Activated naive CD8-positive, alpha-beta T cell treated with anti-CD3 and anti-CD28 coated beads, Interleukin-2, amount 10 ng/mL, durations not matched to agents 7 days and 5 days (primary cell): ENCODE data around the gene GTPBP4. TPM values are rescaled to one million over a fixed set of nuclear protein-coding genes. Genes with fewer than 3 reads are reported as not detected.
A peak's percentile ranks its signal among the peaks of the same experiment; 100 is the strongest.

Experiments used
- ATAC-seq: fragments of 150-1000 bp; cut with Tn5 transposase; one replicate; pipeline ENCODE4 v1.10.0; 2021; ENCODE audit warnings: low read depth, moderate library complexity
- POLR2A ChIA-PET: fragments of 350-600 bp; sonication (Branson Sonifier 250); formaldehyde crosslinking; loops from one replicate; lab custom pipeline; 2021; ENCODE audit warnings: antibody characterized with exemption; lab: Charles Lee
- DNase-seq: peaks from one replicate; pipeline ENCODE4 v3.0.0; 2021
- H3K27ac Mint-ChIP-seq: one replicate; pipeline ENCODE4 v1.8.0; 2022; ENCODE audit warnings: mild to moderate bottlenecking, mixed read lengths
- H3K27me3 Mint-ChIP-seq: one replicate; pipeline ENCODE4 v1.8.0; 2022; ENCODE audit warnings: mild to moderate bottlenecking, moderate library complexity, mixed read lengths
- H3K36me3 Mint-ChIP-seq: one replicate; pipeline ENCODE4 v1.8.0; 2021; ENCODE audit warnings: mild to moderate bottlenecking, mixed read lengths
- H3K4me1 Mint-ChIP-seq: one replicate; pipeline ENCODE4 v1.8.0; 2021; ENCODE audit warnings: mixed read lengths
- H3K4me3 Mint-ChIP-seq: one replicate; pipeline ENCODE4 v1.8.0; 2022; ENCODE audit warnings: mild to moderate bottlenecking, moderate library complexity, mixed read lengths
- H3K9me3 Mint-ChIP-seq: one replicate; pipeline ENCODE4 v1.8.0; 2021; ENCODE audit warnings: mixed read lengths
- total RNA-seq, 2 experiments: library from RNA; stranded (reverse); gene quantifications; one replicate each; pipeline ENCODE4 v1.2.3, GENCODE V29; 2021

The GTPBP4 gene
- total RNA-seq, 2 experiments from 2014 or later: 58.6 to 61.1 TPM

DNA sequence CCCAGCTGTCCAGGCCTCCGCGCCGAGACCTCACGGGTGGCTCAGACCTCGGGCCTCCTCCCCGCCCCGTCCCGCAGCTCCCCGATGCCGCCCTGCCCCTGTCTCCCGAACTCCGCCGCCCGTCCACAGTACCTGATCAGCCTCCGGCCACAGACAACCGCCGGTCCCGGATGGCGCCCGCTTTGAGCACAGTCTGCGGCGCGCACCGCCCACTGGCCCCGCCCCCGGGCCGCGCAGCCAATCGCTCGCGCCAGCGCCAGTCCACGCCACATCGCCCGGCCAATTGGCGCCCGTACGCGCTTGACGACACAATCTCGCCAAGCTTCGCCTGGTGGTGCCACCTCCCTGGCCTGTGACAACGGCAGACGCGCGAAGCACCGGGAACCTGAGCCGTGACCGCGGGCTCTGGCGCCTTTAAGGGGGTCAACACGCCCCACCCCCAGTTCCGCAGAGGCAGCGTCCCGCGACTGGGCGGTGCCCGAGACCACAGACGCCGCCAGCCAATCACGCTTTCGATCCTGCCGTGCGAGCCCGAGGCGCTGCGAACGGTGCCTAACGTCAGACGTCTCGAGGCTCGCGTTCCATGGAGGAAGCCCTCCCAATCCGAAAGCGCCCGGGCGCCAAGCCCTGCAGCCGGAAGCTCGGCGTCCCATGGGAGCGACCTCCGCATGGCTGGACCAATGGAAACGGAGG, 60.6 kb downstream of the GTPBP4 start, which contains the start of gene IDI1:
TSS of gene IDI1 (minus strand) at position 388 of the 693 bp plus-strand sequence. CDS start at position 272, 116 bp downstream.
- ATAC-seq (peak; percentile 88), DNase-seq (peak; percentile 98)
- no peaks in the 10 kb centered on the region for H3K9me3 Mint-ChIP-seq
- POLR2A ChIA-PET: interaction anchor here (0.9 to 2.9 kb wide), 12 partner anchors 9 to 913 kb away, joined by 3 to 17 read pairs (median 5); partner anchors contain the start of genes GTPBP4 and LARP4B
- peaks cover 38% of the 10 kb centered on the region for H3K36me3 Mint-ChIP-seq
- peak within 1 kb of the TSS; percentile 97 for H3K27ac Mint-ChIP-seq
- peak within 1 kb of the TSS; percentile 95 for H3K4me3 Mint-ChIP-seq
- no peaks in the 10 kb centered on the region for H3K27me3 Mint-ChIP-seq
- peaks cover 53% of the 10 kb centered on the region for H3K4me1 Mint-ChIP-seq

DNA sequence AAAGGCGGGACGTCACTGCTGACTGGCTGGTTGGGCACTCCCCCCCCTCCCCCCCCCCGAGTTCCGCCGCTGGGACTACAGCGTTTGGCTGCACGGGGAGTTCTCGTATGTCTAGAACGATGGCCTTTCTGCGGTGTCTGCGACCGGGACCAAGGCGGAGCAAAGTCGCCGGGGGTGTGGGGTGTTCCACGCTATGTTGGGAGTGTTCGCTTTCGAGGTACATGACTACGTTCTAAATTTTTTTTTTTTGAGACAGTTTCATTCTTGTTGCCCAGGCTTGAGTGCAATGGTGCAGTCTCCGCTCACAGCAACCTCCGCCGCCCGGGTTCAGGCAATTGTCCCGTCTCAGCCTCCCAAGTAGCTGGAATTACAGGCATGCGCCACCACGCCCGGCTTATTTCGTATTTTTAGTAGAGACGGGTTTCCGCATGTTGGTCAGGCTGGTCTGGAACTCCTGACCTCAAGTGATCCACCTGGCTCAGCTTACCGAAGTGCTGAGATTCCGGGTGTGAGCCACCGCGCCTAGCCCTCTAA, 61.3 kb downstream of the GTPBP4 start:
- ATAC-seq: no peak
- POLR2A ChIA-PET: interaction anchor here (0.9 to 2.9 kb wide), 11 partner anchors 8 to 913 kb away, joined by 3 to 17 read pairs (median 5); partner anchors contain the start of genes GTPBP4 and LARP4B
- H3K27me3 Mint-ChIP-seq: no peaks in the 10 kb centered on the region
- H3K27ac Mint-ChIP-seq: peak overlapping the region; percentile 97
- peak overlapping the region; percentile 95 for H3K4me3 Mint-ChIP-seq
- H3K36me3 Mint-ChIP-seq: peaks cover 36% of the 10 kb centered on the region
- H3K4me1 Mint-ChIP-seq: peaks cover 50% of the 10 kb centered on the region
- no peaks in the 10 kb centered on the region for H3K9me3 Mint-ChIP-seq
- DNase-seq: no peak

DNA sequence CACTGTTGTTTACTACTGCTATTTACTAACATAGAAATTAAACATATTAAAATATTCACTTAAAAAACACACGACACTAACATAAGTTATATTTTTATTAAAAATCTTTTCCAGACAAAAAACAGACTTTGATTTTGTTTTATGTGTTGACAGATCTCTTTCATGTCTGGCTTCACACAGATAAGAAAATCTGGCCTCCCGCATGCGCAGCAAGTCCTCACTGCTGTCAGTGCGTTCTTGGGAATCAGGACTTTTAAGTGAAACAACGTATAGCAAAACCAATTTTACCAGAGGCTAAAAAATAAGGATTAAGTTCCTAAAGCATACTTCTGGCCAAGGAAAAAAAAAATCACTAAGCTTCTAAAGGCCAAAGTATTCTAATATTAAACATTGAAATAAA, 61.9 kb downstream of the GTPBP4 start:
- ATAC-seq (no peak), DNase-seq (no peak)
- POLR2A ChIA-PET: interaction anchor here (1.5 to 2.9 kb wide), 3 partner anchors 62 to 914 kb away, joined by 3 to 17 read pairs (median 12); partner anchors contain the start of genes GTPBP4 and LARP4B
- no peaks in the 10 kb centered on the region for H3K9me3 Mint-ChIP-seq
- peaks cover 50% of the 10 kb centered on the region for H3K4me1 Mint-ChIP-seq
- peak overlapping the region; percentile 95 for H3K4me3 Mint-ChIP-seq
- H3K36me3 Mint-ChIP-seq: peaks cover 31% of the 10 kb centered on the region
- no peaks in the 10 kb centered on the region for H3K27me3 Mint-ChIP-seq
- peak overlapping the region; percentile 97 for H3K27ac Mint-ChIP-seq

DNA sequence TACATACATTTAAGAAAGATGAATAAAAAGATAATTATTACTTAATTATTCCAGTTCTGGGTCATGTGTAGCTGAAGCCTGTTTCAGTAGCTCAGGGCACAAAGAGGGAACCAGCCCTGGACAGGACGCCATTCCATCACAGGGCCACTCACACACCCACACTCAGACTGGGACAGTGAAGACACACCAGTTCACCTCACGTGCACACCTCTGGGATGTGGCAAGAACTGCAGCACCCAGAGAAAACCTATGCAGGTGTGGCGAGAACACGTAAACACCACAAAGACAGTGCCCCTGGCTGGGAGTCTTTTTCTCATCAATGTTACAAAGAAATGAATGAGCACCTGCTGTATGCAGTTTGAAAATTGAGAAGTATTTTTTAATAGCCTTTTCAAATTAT, 62.3 kb downstream of the GTPBP4 start:
- H3K9me3 Mint-ChIP-seq: no peaks in the 10 kb centered on the region
- no peak for ATAC-seq
- peaks cover 29% of the 10 kb centered on the region for H3K36me3 Mint-ChIP-seq
- POLR2A ChIA-PET: interaction anchor here (2.8 to 2.9 kb wide), 2 partner anchors 63 to 120 kb away, joined by 12 to 17 read pairs; partner anchors contain the start of genes GTPBP4 and LARP4B
- H3K4me1 Mint-ChIP-seq: peaks cover 49% of the 10 kb centered on the region
- no peak for DNase-seq
- peak overlapping the region; percentile 45 for H3K27ac Mint-ChIP-seq
- peak overlapping the region; percentile 95 for H3K4me3 Mint-ChIP-seq
- H3K27me3 Mint-ChIP-seq: no peaks in the 10 kb centered on the region

DNA sequence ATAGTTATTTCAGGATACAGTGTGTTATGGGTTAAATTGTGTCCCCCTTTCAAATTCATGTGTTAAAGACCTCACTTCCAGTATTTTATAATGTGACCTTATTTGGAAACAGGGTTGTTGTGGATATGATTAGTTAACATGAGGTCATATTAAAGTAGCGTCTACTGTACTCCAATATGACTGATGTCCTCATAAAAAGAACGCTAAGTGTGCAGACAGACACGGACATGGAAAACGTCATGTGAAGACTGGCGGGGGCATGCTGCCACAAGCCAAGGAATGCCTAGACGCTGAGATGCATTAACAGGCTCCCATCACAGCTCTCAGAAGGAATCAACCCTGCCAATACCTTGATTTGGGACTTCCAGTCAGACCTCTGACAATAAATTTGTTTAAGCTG, 66.5 kb downstream of the GTPBP4 start:
- ATAC-seq (no peak), DNase-seq (no peak)
- peaks cover 26% of the 10 kb centered on the region for H3K36me3 Mint-ChIP-seq
- no peaks in the 10 kb centered on the region for H3K27me3 Mint-ChIP-seq
- H3K9me3 Mint-ChIP-seq: no peaks in the 10 kb centered on the region
- POLR2A ChIA-PET: no interaction called here
- H3K4me3 Mint-ChIP-seq: peak overlapping the region; percentile 98
- H3K27ac Mint-ChIP-seq: no peak overlapping the region
- peaks cover 54% of the 10 kb centered on the region for H3K4me1 Mint-ChIP-seq

DNA sequence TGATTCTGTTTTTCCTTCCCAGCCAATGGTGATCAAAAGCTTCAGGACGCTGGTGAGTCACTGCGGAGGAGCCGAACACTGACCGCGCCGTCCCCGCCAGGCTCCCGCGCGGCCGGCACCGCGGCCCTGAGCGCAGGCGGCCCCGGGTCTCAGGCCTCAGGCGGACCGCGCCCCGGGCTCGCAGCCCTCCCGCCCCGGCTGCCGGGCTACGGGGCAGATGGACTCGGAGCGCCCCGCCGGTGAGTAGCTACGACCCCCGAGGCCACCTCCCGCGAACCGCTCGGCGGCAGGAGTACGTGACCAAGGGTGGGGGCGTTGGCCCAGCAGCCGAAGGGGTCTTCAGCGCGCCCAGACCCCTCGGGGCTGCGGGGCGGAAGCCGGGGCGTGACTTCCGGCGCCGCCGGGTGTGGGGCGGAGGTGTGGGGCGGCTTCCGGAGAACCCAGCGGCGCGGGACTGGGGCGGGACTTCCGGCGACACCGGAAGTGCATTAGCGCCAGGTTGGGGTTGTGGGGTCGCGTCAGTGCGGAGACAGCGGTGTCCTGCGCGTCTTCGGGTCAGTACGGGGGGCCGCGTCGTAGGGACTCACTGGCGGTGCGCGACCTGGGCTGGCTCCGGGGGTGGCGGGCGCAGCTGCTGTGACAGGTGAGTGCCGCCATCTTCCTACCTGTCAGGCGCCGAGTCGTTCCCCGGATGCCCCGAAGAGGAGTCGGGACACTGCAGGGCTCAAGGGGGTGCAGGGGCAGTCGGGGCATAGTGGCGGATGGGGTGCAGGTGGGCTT, 68.3 kb downstream of the GTPBP4 start, which contains the start of gene WDR37:
TSS of gene WDR37 (plus strand) at position 60 of the 780 bp plus-strand sequence. CDS start 15,771 bp downstream, outside the sequence.
- peaks cover 26% of the 10 kb centered on the region for H3K36me3 Mint-ChIP-seq
- peak within 1 kb of the TSS; percentile 95 for H3K27ac Mint-ChIP-seq
- ATAC-seq (peak; percentile 89), DNase-seq (peak; percentile 93)
- H3K4me1 Mint-ChIP-seq: peaks cover 58% of the 10 kb centered on the region
- POLR2A ChIA-PET: interaction anchor here (1.3 to 2.4 kb wide), 6 partner anchors 8 to 125 kb away, joined by 4 to 15 read pairs (median 6); partner anchors contain the start of genes GTPBP4, IDI1 and LARP4B
- peak within 1 kb of the TSS; percentile 98 for H3K4me3 Mint-ChIP-seq
- H3K27me3 Mint-ChIP-seq: no peaks in the 10 kb centered on the region
- H3K9me3 Mint-ChIP-seq: no peaks in the 10 kb centered on the region

DNA sequence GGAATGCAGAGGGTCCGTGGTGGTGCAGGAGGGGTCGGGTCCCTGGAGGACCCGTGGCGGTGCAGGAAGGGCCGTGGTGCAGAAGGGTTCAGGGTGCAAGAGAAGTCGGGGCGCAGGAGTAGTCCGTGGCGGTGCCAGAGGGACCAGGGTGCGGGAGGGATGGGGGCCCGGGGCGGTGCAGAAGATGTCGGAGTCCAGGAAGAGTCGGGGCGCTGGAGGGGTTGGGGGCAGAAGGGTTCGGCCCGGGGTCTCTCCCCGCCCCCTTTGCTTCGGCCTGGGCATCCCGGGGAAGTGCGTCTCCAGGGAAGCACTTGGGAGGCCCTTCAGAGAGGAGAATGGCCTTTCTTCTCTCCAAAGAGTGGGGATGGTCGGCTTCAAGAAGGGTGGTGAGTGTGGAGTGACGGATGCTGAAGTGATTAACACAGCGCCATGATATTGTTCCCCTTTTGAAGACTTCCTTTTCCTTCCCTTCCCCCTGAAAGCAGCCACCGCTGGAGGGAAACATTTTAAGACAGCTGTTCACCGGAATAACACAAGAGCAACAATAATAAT, 68.9 kb downstream of the GTPBP4 start:
- peak overlapping the region; percentile 96 for H3K4me3 Mint-ChIP-seq
- ATAC-seq (peak; percentile 22), DNase-seq (no peak)
- peaks cover 23% of the 10 kb centered on the region for H3K36me3 Mint-ChIP-seq
- no peaks in the 10 kb centered on the region for H3K27me3 Mint-ChIP-seq
- no peaks in the 10 kb centered on the region for H3K9me3 Mint-ChIP-seq
- H3K27ac Mint-ChIP-seq: peak overlapping the region; percentile 95
- H3K4me1 Mint-ChIP-seq: peaks cover 59% of the 10 kb centered on the region
- POLR2A ChIA-PET: interaction anchor here (1.5 to 2.4 kb wide), 3 partner anchors 9 to 69 kb away, joined by 4 to 9 read pairs (median 4); partner anchors contain the start of genes GTPBP4 and IDI1

DNA sequence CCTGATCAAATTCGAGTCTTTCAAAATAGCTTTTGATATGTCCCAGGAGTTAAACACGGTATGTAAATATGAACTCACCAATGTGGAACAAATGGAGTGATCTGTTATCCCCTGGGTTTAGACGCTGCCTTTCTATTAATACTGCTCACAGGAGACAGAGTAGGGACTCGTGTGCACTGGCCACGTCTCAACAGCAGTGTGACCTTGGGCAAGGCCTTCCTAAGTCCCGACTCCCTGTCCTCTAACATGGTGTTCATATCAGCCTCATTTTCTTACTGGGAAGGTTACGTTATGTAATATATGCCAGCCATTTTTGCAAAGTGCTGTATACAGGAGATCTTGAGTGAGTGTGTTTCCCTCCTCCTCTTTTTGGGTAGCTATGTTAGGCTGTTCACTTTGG, 69.8 kb downstream of the GTPBP4 start:
- H3K4me1 Mint-ChIP-seq: peaks cover 65% of the 10 kb centered on the region
- no peak for DNase-seq
- peak overlapping the region; percentile 96 for H3K4me3 Mint-ChIP-seq
- peaks cover 16% of the 10 kb centered on the region for H3K36me3 Mint-ChIP-seq
- no peak for ATAC-seq
- H3K9me3 Mint-ChIP-seq: no peaks in the 10 kb centered on the region
- no peaks in the 10 kb centered on the region for H3K27me3 Mint-ChIP-seq
- POLR2A ChIA-PET: interaction anchor here (1.5 to 2.4 kb wide), 2 partner anchors 9 to 70 kb away, joined by 4 to 9 read pairs; partner anchors contain the start of genes GTPBP4 and IDI1
- H3K27ac Mint-ChIP-seq: peak overlapping the region; percentile 95

DNA sequence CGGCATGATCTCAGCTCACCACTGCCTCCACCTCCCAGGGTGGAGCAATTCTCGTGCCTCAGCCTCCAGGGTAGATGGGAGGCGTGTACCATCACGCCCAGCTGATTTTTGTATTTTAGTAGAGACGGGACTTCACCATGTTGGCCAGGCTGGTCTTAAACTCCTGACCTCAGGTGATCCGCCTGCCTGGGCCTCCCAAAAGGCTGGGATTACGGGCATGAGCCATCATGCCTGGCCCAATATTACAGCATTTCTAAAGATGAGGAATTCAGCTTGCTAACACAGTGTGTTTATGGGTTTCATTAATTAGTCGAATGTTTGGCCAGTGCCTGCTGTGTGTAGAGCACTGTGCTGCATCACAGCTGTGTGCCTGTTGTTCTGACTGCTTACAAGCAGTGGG, 71.7 kb downstream of the GTPBP4 start:
- H3K36me3 Mint-ChIP-seq: peaks cover 19% of the 10 kb centered on the region
- H3K9me3 Mint-ChIP-seq: no peaks in the 10 kb centered on the region
- POLR2A ChIA-PET: interaction anchor here (2.6 kb wide), 1 partner anchor 11 kb away, joined by 9 read pairs; the partner anchor contains the start of gene IDI1
- no peak for ATAC-seq
- H3K4me3 Mint-ChIP-seq: no peak overlapping the region
- H3K27ac Mint-ChIP-seq: peak overlapping the region; percentile 32
- H3K27me3 Mint-ChIP-seq: no peaks in the 10 kb centered on the region
- peaks cover 64% of the 10 kb centered on the region for H3K4me1 Mint-ChIP-seq
- DNase-seq: no peak

DNA sequence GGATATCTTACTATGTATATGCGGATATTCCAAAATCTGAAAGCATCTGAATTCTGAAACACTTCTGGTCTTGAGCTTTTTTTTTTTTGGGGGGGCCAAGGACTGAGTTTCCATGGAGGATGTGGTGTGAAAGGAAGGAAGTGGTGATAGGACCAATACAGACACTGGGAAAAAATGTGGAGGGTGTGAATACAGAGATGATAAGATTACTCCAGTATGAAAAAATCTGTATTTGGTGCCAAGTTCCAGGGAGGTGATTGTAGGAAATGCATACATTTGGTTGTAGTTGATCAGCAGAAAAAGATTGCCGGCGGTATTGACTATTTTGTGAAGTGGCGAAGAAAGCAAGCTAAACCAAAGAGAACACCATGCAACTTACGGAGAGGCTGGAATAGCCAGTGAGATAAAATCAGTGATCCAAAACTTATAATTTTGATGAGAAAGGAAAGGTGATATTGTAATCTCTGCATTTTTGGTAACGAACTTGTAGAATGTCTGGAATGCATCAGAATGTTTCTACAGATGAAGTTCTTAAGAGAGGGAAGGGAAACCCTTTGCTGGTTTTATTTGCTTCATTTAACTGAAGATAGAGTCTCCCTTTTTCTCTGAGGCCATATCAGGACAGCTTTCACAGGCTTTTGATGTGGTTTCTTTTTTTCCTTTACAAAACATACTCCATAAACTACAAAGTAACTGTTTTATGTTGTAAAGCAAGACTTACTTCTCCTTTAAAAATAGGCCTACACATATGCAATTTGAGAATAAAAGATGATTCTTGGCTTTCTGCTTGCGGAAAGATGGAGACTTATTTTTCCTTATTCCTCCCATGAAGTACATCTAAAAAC, 73.9 kb downstream of the GTPBP4 start:
- H3K27me3 Mint-ChIP-seq: no peaks in the 10 kb centered on the region
- peaks cover 21% of the 10 kb centered on the region for H3K36me3 Mint-ChIP-seq

DNA sequence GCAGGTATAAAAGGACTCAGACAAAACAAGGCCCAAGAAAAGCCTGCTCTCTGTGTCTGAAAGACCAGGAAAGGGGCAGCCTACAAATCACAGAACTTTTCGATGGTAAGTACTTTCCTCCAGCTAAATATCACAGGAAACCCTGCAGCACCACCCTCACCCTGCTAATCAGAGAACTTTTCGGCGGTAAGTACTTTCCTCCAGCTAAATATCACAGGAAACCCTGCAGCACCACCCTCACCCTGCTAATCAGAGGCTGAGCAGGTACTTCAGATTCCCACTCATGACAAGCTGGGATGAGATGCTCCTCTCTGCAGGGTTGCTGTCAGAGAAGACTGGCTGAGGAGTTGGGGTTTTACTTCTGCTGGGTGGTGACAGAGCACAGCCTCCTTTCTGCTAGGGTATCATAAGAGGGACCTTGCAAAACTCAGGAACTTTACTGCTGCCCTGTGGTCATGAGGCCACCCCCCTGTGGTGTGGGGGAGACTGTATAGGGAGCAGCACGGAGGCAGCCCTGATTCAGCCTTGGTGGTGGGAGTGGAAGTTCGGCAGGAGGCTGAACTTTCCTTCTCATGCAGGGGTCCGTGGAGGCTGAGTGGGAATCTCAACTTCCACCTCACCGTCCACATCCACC, 75.1 kb downstream of the GTPBP4 start:
- Mint-ChIP-seq H3K4me1 (peaks cover 54% of the 10 kb centered on the region), H3K4me3 (peak overlapping the region; percentile 72), H3K9me3 (no peaks in the 10 kb centered on the region), H3K27me3 (no peaks in the 10 kb centered on the region), H3K36me3 (peaks cover 24% of the 10 kb centered on the region), H3K27ac (peak overlapping the region; percentile 75)
- ATAC-seq (peak; percentile 90), DNase-seq (no peak)
- POLR2A ChIA-PET: interaction anchor here (0.9 to 1.1 kb wide), 3 partner anchors 15 to 75 kb away, joined by 3 to 5 read pairs (median 5); partner anchors contain the start of genes GTPBP4 and IDI1

More for the DNA sequence above, 73.9 kb downstream of the GTPBP4 start:
- peak overlapping the region; percentile 72 for H3K4me3 Mint-ChIP-seq
- peaks cover 60% of the 10 kb centered on the region for H3K4me1 Mint-ChIP-seq
- POLR2A ChIA-PET: interaction anchor here (1.3 kb wide), 1 partner anchor 13 kb away, joined by 9 read pairs; the partner anchor contains the start of gene IDI1
- no peaks in the 10 kb centered on the region for H3K9me3 Mint-ChIP-seq
- DNase-seq: no peak
- H3K27ac Mint-ChIP-seq: peak overlapping the region; percentile 75
- no peak for ATAC-seq
